Colonic mucosa (tissue), 4 donors: ENCODE data around the gene INMT. TPM values are rescaled to one million over a fixed set of nuclear protein-coding genes. Genes with fewer than 3 reads are reported as not detected.
"Not testable (repeated sequence)": the region's sequence is repeated elsewhere in the genome, so short reads cannot be mapped to it uniquely, and the experiment has no call there.

Experiments
- DNase-seq: peaks from one replicate; pipeline ENCODE4 v3.0.0-alpha.2; 2020
- H3K27ac ChIP-seq: fragments of 200-600 bp; one replicate; pipeline ENCODE4 v1.8.0; 2021
- H3K27me3 ChIP-seq: fragments of 200-600 bp; one replicate; pipeline ENCODE4 v1.8.0; 2021
- H3K36me3 ChIP-seq: fragments of 200-600 bp; one replicate; pipeline ENCODE4 v1.8.0; 2021
- H3K4me1 ChIP-seq: fragments of 200-600 bp; one replicate; pipeline ENCODE4 v1.8.0; 2021; ENCODE audit warnings: mild to moderate bottlenecking
- H3K4me3 ChIP-seq: fragments of 200-600 bp; one replicate; pipeline ENCODE4 v1.8.0; 2021
- H3K9ac ChIP-seq, 2 donors: one replicate each; pipeline ENCODE4 v1.7.0; 2013; ENCODE audit warnings: control low read depth in 2 of 2, low read depth in 2 of 2, low read length in 2 of 2
- H3K9me3 ChIP-seq: fragments of 200-600 bp; one replicate; pipeline ENCODE4 v1.8.0; 2021
- CTCF ChIP-seq: fragments of 200-600 bp; IDR thresholded peaks from one replicate; pipeline ENCODE4 v1.8.0; 2022; ENCODE audit warnings: antibody characterized with exemption, mild to moderate bottlenecking
- intact Hi-C: fragments of 100-400 bp; cut with DNase I; formaldehyde crosslinking; loops from one replicate; pipeline ENCODE4 v1.14.1; 2022
- total RNA-seq, 2 donors: library from RNA; stranded (reverse); fragmentation: NEBNext Ultra II Directional in 1 of 2; extraction: Animal tissue kit (Norgen Biotek cat#: 25700) in 1 of 2; gene quantifications; one replicate each; pipeline ENCODE4 v1.2.1, GENCODE V29; 2021
- donor health status: healthy.
- donor health status: DM: no; HTN: no; CAD: no.
- donor health status: DM: no; HTN: no; CAD: no.

INMT gene
- total RNA-seq, 2 donors from 2014 or later: 2.3 to 6.0 TPM

GRCh38 chr7:30709549-30709948 is 42.4 kb upstream of the INMT start:
- no peak for DNase-seq
- no peaks in the 10 kb centered on the region for H3K9me3 ChIP-seq
- H3K9ac ChIP-seq: no peak overlapping the region
- H3K27me3 ChIP-seq: no peaks in the 10 kb centered on the region
- H3K27ac ChIP-seq: no peak overlapping the region
- no peaks in the 10 kb centered on the region for H3K36me3 ChIP-seq
- no peak for TF ChIP-seq CTCF
- H3K4me1 ChIP-seq: no peaks in the 10 kb centered on the region
- intact Hi-C loops: no loop called here
- no peak overlapping the region for H3K4me3 ChIP-seq

GRCh38 chr7:30710669-30711068 is 41.3 kb upstream of the INMT start:
- no peak overlapping the region for H3K4me3 ChIP-seq
- no peaks in the 10 kb centered on the region for H3K9me3 ChIP-seq
- H3K9ac ChIP-seq: no peak overlapping the region
- intact Hi-C loops: no loop called here
- no peak overlapping the region for H3K27ac ChIP-seq
- TF ChIP-seq CTCF: no peak
- no peak for DNase-seq
- no peaks in the 10 kb centered on the region for H3K36me3 ChIP-seq
- H3K27me3 ChIP-seq: no peaks in the 10 kb centered on the region
- H3K4me1 ChIP-seq: no peaks in the 10 kb centered on the region

GRCh38 chr7:30713392-30713791 is 38.5 kb upstream of the INMT start:
- no peak for TF ChIP-seq CTCF
- H3K9ac ChIP-seq: no peak overlapping the region
- DNase-seq: no peak
- H3K27ac ChIP-seq: no peak overlapping the region
- no peaks in the 10 kb centered on the region for H3K9me3 ChIP-seq
- intact Hi-C loops: no loop called here
- H3K4me1 ChIP-seq: no peaks in the 10 kb centered on the region
- H3K27me3 ChIP-seq: no peaks in the 10 kb centered on the region
- no peaks in the 10 kb centered on the region for H3K36me3 ChIP-seq
- no peak overlapping the region for H3K4me3 ChIP-seq

- H3K4me1 ChIP-seq: no peaks in the 10 kb centered on the region
- no peaks in the 10 kb centered on the region for H3K36me3 ChIP-seq
- intact Hi-C loops: no loop called here
- H3K4me3 ChIP-seq: no peak overlapping the region
- no peak overlapping the region for H3K9ac ChIP-seq
- no peak for DNase-seq
- H3K27me3 ChIP-seq: no peaks in the 10 kb centered on the region
- no peak for TF ChIP-seq CTCF
- H3K27ac ChIP-seq: no peak overlapping the region
- H3K9me3 ChIP-seq: no peaks in the 10 kb centered on the region
These were observed 37.8 kb upstream of the INMT start for GRCh38 chr7:30714129-30714528.

GRCh38 chr7:30717181-30717580 is 34.8 kb upstream of the INMT start:
- H3K4me3 ChIP-seq: no peak overlapping the region
- no peaks in the 10 kb centered on the region for H3K9me3 ChIP-seq
- H3K4me1 ChIP-seq: no peaks in the 10 kb centered on the region
- DNase-seq: no peak
- H3K36me3 ChIP-seq: no peaks in the 10 kb centered on the region
- intact Hi-C loops: no loop called here
- no peak overlapping the region for H3K27ac ChIP-seq
- H3K27me3 ChIP-seq: no peaks in the 10 kb centered on the region
- H3K9ac ChIP-seq: no peak overlapping the region
- TF ChIP-seq CTCF: no peak

GRCh38 chr7:30719434-30719833 is 32.5 kb upstream of the INMT start:
- H3K9me3 ChIP-seq, DNase-seq, H3K4me3 ChIP-seq, intact Hi-C loops, H3K9ac ChIP-seq, H3K27ac ChIP-seq, H3K4me1 ChIP-seq, H3K27me3 ChIP-seq, H3K36me3 ChIP-seq: not testable (repeated sequence)
